Upper lobe of right lung (tissue), 1 donor: ENCODE results near the gene DRD2. TPM values are rescaled to one million over a fixed set of nuclear protein-coding genes. Genes with fewer than 3 reads are reported as not detected.

Source experiments
- ATAC-seq: fragments of 200-7000 bp; cut with Tn5 transposase; one replicate; pipeline ENCODE4 v1.9.1; 2020; ENCODE audit warnings: mild to moderate bottlenecking, moderate library complexity
- DNase-seq: peaks from one replicate; pipeline ENCODE4 v3.0.0-alpha.2; 2020
- H3K27ac ChIP-seq: fragments of 200-600 bp; one replicate; pipeline ENCODE4 v1.8.0; 2022
- H3K27me3 ChIP-seq: fragments of 200-600 bp; one replicate; pipeline ENCODE4 v1.8.0; 2022; ENCODE audit warnings: mild to moderate bottlenecking
- H3K36me3 ChIP-seq: fragments of 200-600 bp; one replicate; pipeline ENCODE4 v1.8.0; 2022
- H3K4me1 ChIP-seq: fragments of 200-600 bp; one replicate; pipeline ENCODE4 v1.8.0; 2022
- H3K4me3 ChIP-seq: fragments of 200-600 bp; one replicate; pipeline ENCODE4 v1.8.0; 2022; ENCODE audit warnings: mild to moderate bottlenecking
- H3K9me3 ChIP-seq: fragments of 200-600 bp; one replicate; pipeline ENCODE4 v1.8.0; 2022
- intact Hi-C: fragments of 100-400 bp; cut with DNase I; formaldehyde crosslinking; loops from one replicate; pipeline ENCODE4 v1.11.0; 2022
- total RNA-seq: library from RNA; stranded (reverse); fragmentation: NEBNext Ultra II Directional; extraction: Animal tissue kit (Norgen Biotek cat#: 25700); gene quantifications from one replicate; pipeline ENCODE4 v1.2.1, GENCODE V29; 2021
- TF ChIP-seq, protein P1 (sequence below): fragments of 200-600 bp; IDR thresholded peaks from one replicate; pipeline ENCODE4 v1.8.0; 2022; ENCODE audit warnings: antibody characterized with exemption
- donor health status: DM: no; HTN: yes; CAD: no; lungs with severe emphysema.

Gene DRD2
- total RNA-seq, 1 donor from 2014 or later = not detected

DNA sequence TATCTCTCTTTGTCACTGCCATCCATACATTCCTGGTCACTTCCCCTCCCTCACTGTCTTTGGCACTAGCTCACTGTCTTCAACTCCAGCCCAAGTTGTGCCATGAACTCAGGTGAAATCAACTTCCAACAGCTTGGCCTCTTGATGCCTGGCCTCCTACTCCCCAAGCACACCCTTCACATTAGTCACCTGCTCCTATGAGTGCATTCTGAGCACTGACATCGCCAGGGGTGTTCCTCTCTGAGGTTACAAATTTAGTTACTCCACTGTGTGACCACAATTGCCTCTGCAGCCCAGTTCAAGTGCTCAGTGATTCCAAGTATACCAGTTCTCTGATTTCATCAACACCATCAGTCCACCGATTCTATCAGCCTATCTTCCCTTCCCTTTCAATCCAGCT, 10.8 kb downstream of the DRD2 start:
- DNase-seq = no peak
- no peak for ATAC-seq
- Histone ChIP-seq H3K27me3 (no peaks in the 10 kb centered on the region), H3K27ac (no peak overlapping the region), H3K36me3 (no peaks in the 10 kb centered on the region), H3K9me3 (no peaks in the 10 kb centered on the region), H3K4me1 (no peaks in the 10 kb centered on the region), H3K4me3 (no peak overlapping the region)
- intact Hi-C loops = no loop called here
- TF ChIP-seq, protein P1, sequence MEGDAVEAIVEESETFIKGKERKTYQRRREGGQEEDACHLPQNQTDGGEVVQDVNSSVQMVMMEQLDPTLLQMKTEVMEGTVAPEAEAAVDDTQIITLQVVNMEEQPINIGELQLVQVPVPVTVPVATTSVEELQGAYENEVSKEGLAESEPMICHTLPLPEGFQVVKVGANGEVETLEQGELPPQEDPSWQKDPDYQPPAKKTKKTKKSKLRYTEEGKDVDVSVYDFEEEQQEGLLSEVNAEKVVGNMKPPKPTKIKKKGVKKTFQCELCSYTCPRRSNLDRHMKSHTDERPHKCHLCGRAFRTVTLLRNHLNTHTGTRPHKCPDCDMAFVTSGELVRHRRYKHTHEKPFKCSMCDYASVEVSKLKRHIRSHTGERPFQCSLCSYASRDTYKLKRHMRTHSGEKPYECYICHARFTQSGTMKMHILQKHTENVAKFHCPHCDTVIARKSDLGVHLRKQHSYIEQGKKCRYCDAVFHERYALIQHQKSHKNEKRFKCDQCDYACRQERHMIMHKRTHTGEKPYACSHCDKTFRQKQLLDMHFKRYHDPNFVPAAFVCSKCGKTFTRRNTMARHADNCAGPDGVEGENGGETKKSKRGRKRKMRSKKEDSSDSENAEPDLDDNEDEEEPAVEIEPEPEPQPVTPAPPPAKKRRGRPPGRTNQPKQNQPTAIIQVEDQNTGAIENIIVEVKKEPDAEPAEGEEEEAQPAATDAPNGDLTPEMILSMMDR = no peak

- ATAC-seq = no peak
- DNase-seq = no peak
- no peaks in the 10 kb centered on the region for H3K4me1 ChIP-seq
- intact Hi-C loops = no loop called here
- H3K9me3 ChIP-seq = no peaks in the 10 kb centered on the region
- H3K36me3 ChIP-seq = no peaks in the 10 kb centered on the region
- no peak overlapping the region for H3K4me3 ChIP-seq
- H3K27ac ChIP-seq = no peak overlapping the region
- peaks cover 1% of the 10 kb centered on the region for H3K27me3 ChIP-seq
- TF ChIP-seq, protein P1 = no peak
These were observed 12.4 kb downstream of the DRD2 start for GRCh38 chr11:113462830-113463229.

GRCh38 chr11:113461639-113462038, 13.6 kb downstream of the DRD2 start:
- peaks cover 5% of the 10 kb centered on the region for H3K27me3 ChIP-seq
- TF ChIP-seq, protein P1 = no peak
- no peak overlapping the region for H3K4me3 ChIP-seq
- H3K4me1 ChIP-seq = no peaks in the 10 kb centered on the region
- DNase-seq = no peak
- H3K9me3 ChIP-seq = no peaks in the 10 kb centered on the region
- no peak overlapping the region for H3K27ac ChIP-seq
- ATAC-seq = no peak
- intact Hi-C loops = no loop called here
- H3K36me3 ChIP-seq = no peaks in the 10 kb centered on the region

- intact Hi-C loops = no loop called here
- TF ChIP-seq, protein P1 = no peak
- H3K27ac ChIP-seq = no peak overlapping the region
- no peak overlapping the region for H3K4me3 ChIP-seq
- no peak for ATAC-seq
- no peak for DNase-seq
- no peaks in the 10 kb centered on the region for H3K4me1 ChIP-seq
- H3K36me3 ChIP-seq = no peaks in the 10 kb centered on the region
- peaks cover 5% of the 10 kb centered on the region for H3K27me3 ChIP-seq
- H3K9me3 ChIP-seq = no peaks in the 10 kb centered on the region
These were observed 14.7 kb downstream of the DRD2 start for GRCh38 chr11:113460469-113460868.

GRCh38 chr11:113458189-113458588, 17.0 kb downstream of the DRD2 start:
- Histone ChIP-seq H3K4me3 (no peak overlapping the region), H3K9me3 (no peaks in the 10 kb centered on the region), H3K4me1 (no peaks in the 10 kb centered on the region), H3K27me3 (peaks cover 5% of the 10 kb centered on the region), H3K27ac (no peak overlapping the region), H3K36me3 (no peaks in the 10 kb centered on the region)
- ATAC-seq (no peak), DNase-seq (no peak)
- intact Hi-C loops = no loop called here
- TF ChIP-seq, protein P1 = no peak

DNA sequence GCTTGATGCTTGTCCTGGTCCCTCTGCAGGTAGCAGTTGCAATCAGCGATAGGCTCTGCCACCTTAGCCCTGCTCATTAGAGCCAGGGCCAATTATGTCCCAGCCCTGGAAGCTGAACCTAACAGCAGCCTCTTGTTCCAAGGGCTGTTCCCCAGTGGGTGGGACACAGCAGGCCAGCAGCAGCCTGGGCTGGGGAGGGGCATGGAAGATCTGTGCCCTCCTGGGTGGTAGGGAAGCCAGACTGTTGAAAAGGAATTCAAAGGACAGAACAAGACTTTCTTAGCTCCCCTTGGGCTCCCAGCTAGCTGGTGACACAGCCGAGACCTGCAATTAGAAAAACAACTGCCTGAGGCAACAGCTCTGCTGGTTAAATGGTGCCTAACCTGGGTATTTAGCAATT, 17.4 kb downstream of the DRD2 start:
- ATAC-seq = no peak
- intact Hi-C loops = no loop called here
- TF ChIP-seq, protein P1 = no peak
- no peaks in the 10 kb centered on the region for H3K36me3 ChIP-seq
- H3K4me1 ChIP-seq = no peaks in the 10 kb centered on the region
- no peaks in the 10 kb centered on the region for H3K9me3 ChIP-seq
- DNase-seq = no peak
- no peak overlapping the region for H3K27ac ChIP-seq
- peaks cover 5% of the 10 kb centered on the region for H3K27me3 ChIP-seq
- no peak overlapping the region for H3K4me3 ChIP-seq
